Cardiac muscle cell (in vitro differentiated cells and primary cell): Measurements from ENCODE around the gene ZNRD2. TPM values are rescaled to one million over a fixed set of nuclear protein-coding genes. Genes with fewer than 3 reads are reported as not detected.

Experiments
- DNase-seq, 2 donors: peaks; one replicate each; pipeline versions ENCODE4 v3.0.0 to v3.0.0-alpha.2; 2010 to 2017; ENCODE audit warnings: low read depth in 1 of 2, low spot score in 1 of 2
- H3K27ac ChIP-seq: fragments of 200-600 bp; sonication (generic); 2 replicates; pipeline ENCODE4 v1.5.1; 2016
- H3K27me3 ChIP-seq: fragments of 200-600 bp; sonication (generic); 2 replicates; pipeline ENCODE4 v1.6.0; 2016; ENCODE audit warnings: control low read depth
- H3K36me3 ChIP-seq: fragments of 200-600 bp; sonication (generic); 2 replicates; pipeline ENCODE4 v1.5.1; 2016; ENCODE audit warnings: control low read depth
- H3K4me1 ChIP-seq: fragments of 200-600 bp; sonication (generic); 2 replicates; pipeline ENCODE4 v1.8.1; 2017; ENCODE audit warnings: low read depth, mild to moderate bottlenecking, mixed run types
- H3K4me3 ChIP-seq: fragments of 200-600 bp; sonication (generic); 2 replicates; pipeline ENCODE4 v1.5.1; 2016; ENCODE audit warnings: mild to moderate bottlenecking
- H3K9me3 ChIP-seq: fragments of 200-600 bp; sonication (generic); 2 replicates; pipeline ENCODE4 v1.5.1; 2017; ENCODE audit warnings: low read depth, mild to moderate bottlenecking, control low read depth
- CTCF ChIP-seq: IDR thresholded peaks from 2 replicates; pipeline ENCODE4 v1.5.1; 2012; ENCODE audit warnings: low read depth, mild to moderate bottlenecking, low read length
- polyA plus RNA-seq: library from polyadenylated mRNA; unstranded; fragments of >200 nt; fragmentation: Nextera tagmentation; extraction: Ambion mirVana; gene quantifications from 2 replicates; pipeline ENCODE4 v1.2.1, GENCODE V29; 2016
- total RNA-seq: library from RNA; depleted of rRNA; stranded (reverse); fragments of >200 nt; gene quantifications from 2 replicates; pipeline ENCODE4 v1.2.3, GENCODE V29; 2016

ZNRD2 gene
- total and polyA plus RNA-seq, 2 experiments from 2014 or later, result 55.7 to 56.6 TPM

- no peaks in the 10 kb centered on the region for H3K4me1 ChIP-seq
- DNase-seq, result no peak
- H3K27me3 ChIP-seq, result peaks cover 18% of the 10 kb centered on the region
- no peak within 1 kb of the TSS for H3K4me3 ChIP-seq
- no peak within 1 kb of the TSS for H3K27ac ChIP-seq
- H3K9me3 ChIP-seq, result no peaks in the 10 kb centered on the region
- TF ChIP-seq CTCF, result no peak
- peaks cover 4% of the 10 kb centered on the region for H3K36me3 ChIP-seq
Measured at GRCh38 chr11:65595543-65596281, 25.4 kb downstream of the ZNRD2 start, which contains the start of gene KCNK7. Gene KCNK7 (minus strand): TSS chr11:65595800. CDS start chr11:65595772, 28 bp downstream.

- peaks cover 4% of the 10 kb centered on the region for H3K36me3 ChIP-seq
- H3K27ac ChIP-seq, result no peak overlapping the region
- no peaks in the 10 kb centered on the region for H3K4me1 ChIP-seq
- H3K27me3 ChIP-seq, result peaks cover 18% of the 10 kb centered on the region
- no peak for DNase-seq
- H3K4me3 ChIP-seq, result no peak overlapping the region
- TF ChIP-seq CTCF, result no peak
- no peaks in the 10 kb centered on the region for H3K9me3 ChIP-seq
Measured at GRCh38 chr11:65596520-65596919, 26.2 kb downstream of the ZNRD2 start.

GRCh38 chr11:65598258-65598699 lies 28.0 kb downstream of the ZNRD2 start:
- Histone ChIP-seq H3K4me1 (no peaks in the 10 kb centered on the region), H3K27ac (no peak overlapping the region), H3K36me3 (peaks cover 4% of the 10 kb centered on the region), H3K9me3 (no peaks in the 10 kb centered on the region), H3K4me3 (no peak overlapping the region), H3K27me3 (peaks cover 8% of the 10 kb centered on the region)
- DNase-seq, result no peak
- TF ChIP-seq CTCF, result no peak

- no peak for DNase-seq
- H3K27ac ChIP-seq, result no peak overlapping the region
- no peaks in the 10 kb centered on the region for H3K9me3 ChIP-seq
- no peaks in the 10 kb centered on the region for H3K27me3 ChIP-seq
- TF ChIP-seq CTCF, result no peak
- H3K36me3 ChIP-seq, result peaks cover 4% of the 10 kb centered on the region
- no peaks in the 10 kb centered on the region for H3K4me1 ChIP-seq
- H3K4me3 ChIP-seq, result no peak overlapping the region
Measured at GRCh38 chr11:65599216-65599954, 29.1 kb downstream of the ZNRD2 start.

- Histone ChIP-seq H3K4me3 (no peak overlapping the region), H3K4me1 (no peaks in the 10 kb centered on the region), H3K27me3 (no peaks in the 10 kb centered on the region), H3K36me3 (peaks cover 5% of the 10 kb centered on the region), H3K27ac (no peak overlapping the region), H3K9me3 (no peaks in the 10 kb centered on the region)
- no peak for TF ChIP-seq CTCF
- no peak for DNase-seq
Measured at GRCh38 chr11:65599955-65600246, 29.6 kb downstream of the ZNRD2 start.
